Activated CD4-positive, alpha-beta T cell treated with anti-CD3 and anti-CD28 coated beads, Interleukin-2, amount 50 U/mL, for 48 hours (primary cell): ENCODE measurements around the gene AADAC.
"Not testable (repeated sequence)": the region's sequence is repeated elsewhere in the genome, so short reads cannot be mapped to it uniquely, and the experiment has no call there.

ENCODE experiments used
- DNase-seq, 2 experiments: peaks; one replicate each; pipeline ENCODE4 v3.0.0-alpha.2; 2020

Gene AADAC

GRCh38 chr3:151813799-151814198 lies at the start of gene AADAC:
Gene AADAC, plus strand, starts transcription at chr3:151814116. Its CDS starts 47 bp downstream, at chr3:151814163.
- DNase-seq = no peak

GRCh38 chr3:151764699-151765098 lies 49.2 kb upstream of the AADAC start:
- not testable (repeated sequence) for DNase-seq

- no peak for DNase-seq
Measured at GRCh38 chr3:151765685-151766084, 48.2 kb upstream of the AADAC start.

- DNase-seq = no peak
Measured at GRCh38 chr3:151766454-151766853, 47.5 kb upstream of the AADAC start.

GRCh38 chr3:151768393-151768930 lies 45.5 kb upstream of the AADAC start:
- no peak for DNase-seq

GRCh38 chr3:151769175-151769574 lies 44.7 kb upstream of the AADAC start:
- DNase-seq = no peak

GRCh38 chr3:151770956-151771355 lies 43.0 kb upstream of the AADAC start:
- DNase-seq = no peak

- DNase-seq = no peak
Measured at GRCh38 chr3:151772825-151773480, 41.0 kb upstream of the AADAC start.

GRCh38 chr3:151774235-151774634 lies 39.7 kb upstream of the AADAC start:
- DNase-seq = no peak

GRCh38 chr3:151774910-151775309 lies 39.0 kb upstream of the AADAC start:
- no peak for DNase-seq

- no peak for DNase-seq
Measured at GRCh38 chr3:151775314-151776258, 38.3 kb upstream of the AADAC start.

GRCh38 chr3:151776259-151776740 lies 37.6 kb upstream of the AADAC start:
- DNase-seq = no peak

- DNase-seq = no peak
Measured at GRCh38 chr3:151777880-151778279, 36.0 kb upstream of the AADAC start.

GRCh38 chr3:151787626-151788025 lies 26.3 kb upstream of the AADAC start:
- DNase-seq = no peak

- DNase-seq = no peak
Measured at GRCh38 chr3:151788401-151788800, 25.5 kb upstream of the AADAC start.

- DNase-seq = no peak
Measured at GRCh38 chr3:151789853-151790463, 24.0 kb upstream of the AADAC start.

GRCh38 chr3:151790763-151791162 lies 23.2 kb upstream of the AADAC start:
- not testable (repeated sequence) for DNase-seq

GRCh38 chr3:151792411-151792810 lies 21.5 kb upstream of the AADAC start:
- DNase-seq = no peak

- DNase-seq = no peak
Measured at GRCh38 chr3:151793636-151794035, 20.3 kb upstream of the AADAC start.

- DNase-seq = no peak
Measured at GRCh38 chr3:151794080-151794479, 19.8 kb upstream of the AADAC start.

GRCh38 chr3:151795276-151795675 lies 18.6 kb upstream of the AADAC start:
- no peak for DNase-seq

GRCh38 chr3:151796105-151796680 lies 17.7 kb upstream of the AADAC start:
- no peak for DNase-seq

- no peak for DNase-seq
Measured at GRCh38 chr3:151798466-151798865, 15.4 kb upstream of the AADAC start.
